OCI-LY7 (cell line): ENCODE measurements around the gene LSM14B. TPM values are rescaled to one million over a fixed set of nuclear protein-coding genes. Genes with fewer than 3 reads are reported as not detected.

Experiments used
- BruUV-seq: library from RNA; stranded (reverse); fragments of 400-500 nt; replicated peaks from 2 replicates; lab custom pipeline; 2021; lab: Mats Ljungman, UMichigan
- CTCF ChIA-PET: fragments of 300-600 bp; sonication (Branson Sonifier 250); formaldehyde crosslinking; loops from one replicate; lab custom pipeline; 2022; ENCODE audit warnings: antibody characterized with exemption; ENCODE audit not compliant: unreplicated experiment; lab: Charles Lee
- POLR2A ChIA-PET: fragments of 300-600 bp; sonication (Branson Sonifier 250); formaldehyde crosslinking; loops from one replicate; lab custom pipeline; 2022; ENCODE audit warnings: antibody characterized with exemption; lab: Charles Lee
- DNase-seq: peaks from one replicate; pipeline ENCODE4 v3.0.0-alpha.2; 2015; ENCODE audit warnings: low spot score
- H2AFZ ChIP-seq: fragments of 200-600 bp; sonication (generic), shearing (Covaris generic); 2 replicates; pipeline ENCODE4 v1.6.1; 2014; ENCODE audit warnings: mild to moderate bottlenecking, antibody characterized with exemption, low read length, moderate library complexity
- H3K27ac ChIP-seq: fragments of 200-600 bp; sonication (generic); 2 replicates; pipeline ENCODE4 v1.5.1; 2014; ENCODE audit warnings: mixed run types, low read depth, mild to moderate bottlenecking, moderate library complexity, low read length, inconsistent platforms; ENCODE audit not compliant: poor library complexity, severe bottlenecking
- H3K36me3 ChIP-seq: fragments of 200-600 bp; sonication (generic); 2 replicates; pipeline ENCODE4 v1.6.1; 2014; ENCODE audit warnings: mild to moderate bottlenecking, antibody characterized with exemption, low read length, moderate library complexity, mixed read lengths; ENCODE audit not compliant: insufficient read depth
- H3K4me1 ChIP-seq: fragments of 200-600 bp; sonication (generic); 2 replicates; pipeline ENCODE4 v1.5.1; 2014; ENCODE audit warnings: mild to moderate bottlenecking, low read length; ENCODE audit not compliant: insufficient read depth, poor library complexity, severe bottlenecking
- H3K4me2 ChIP-seq: fragments of 200-600 bp; sonication (generic); 2 replicates; pipeline ENCODE4 v1.6.1; 2014; ENCODE audit warnings: mild to moderate bottlenecking, low read length
- H3K4me3 ChIP-seq: fragments of 200-600 bp; sonication (generic); 2 replicates; pipeline ENCODE4 v1.5.1; 2014; ENCODE audit warnings: mild to moderate bottlenecking, low read depth, low read length; ENCODE audit not compliant: poor library complexity, severe bottlenecking
- H3K79me2 ChIP-seq: fragments of 200-600 bp; sonication (generic); 2 replicates; pipeline ENCODE4 v1.6.1; 2016; ENCODE audit warnings: low read depth, mild to moderate bottlenecking, low read length, moderate library complexity, mixed read lengths; ENCODE audit not compliant: insufficient read depth
- H3K9me2 ChIP-seq: fragments of 200-600 bp; sonication (generic); 2 replicates; pipeline ENCODE4 v1.6.1; 2016; ENCODE audit warnings: mild to moderate bottlenecking, low read length, mixed read lengths; ENCODE audit not compliant: insufficient read depth
- H3K9me3 ChIP-seq: fragments of 200-600 bp; sonication (generic); 2 replicates; pipeline ENCODE4 v1.6.1; 2014; ENCODE audit warnings: mild to moderate bottlenecking, mixed run types, low read length, mixed read lengths
- H4K20me1 ChIP-seq: fragments of 200-600 bp; sonication (generic); 2 replicates; pipeline ENCODE4 v1.6.1; 2014; ENCODE audit warnings: mild to moderate bottlenecking, antibody characterized with exemption, low read length, moderate library complexity, mixed read lengths; ENCODE audit not compliant: insufficient read depth
- EZH2phosphoT487 ChIP-seq: fragments of 200-600 bp; sonication (generic); IDR thresholded peaks from 2 replicates; pipeline ENCODE4 v1.6.1; 2018; ENCODE audit warnings: low read depth, borderline replicate concordance, mild to moderate bottlenecking, mixed run types, antibody characterized with exemption, low read length, moderate library complexity, mixed read lengths
- intact Hi-C: fragments of 100-400 bp; cut with micrococcal nuclease; formaldehyde crosslinking; loops from one replicate; pipeline ENCODE4 v1.10.0; 2022; ENCODE audit not compliant: unreplicated experiment
- total RNA-seq, 2 experiments: library from RNA; depleted of rRNA in 1 of 2; stranded (reverse); fragments of >200 nt in 1 of 2; shearing (Covaris generic) in 1 of 2; gene quantifications; 2 replicates each; pipeline ENCODE4 v1.2.3, GENCODE V29; 2014 to 2022
- TF ChIP-seq, protein P1 (sequence below): fragments of 200-600 bp; sonication (generic); conservative IDR thresholded peaks from 2 replicates; pipeline ENCODE4 v1.5.1; 2014; ENCODE audit warnings: mild to moderate bottlenecking, antibody characterized with exemption, low read length, moderate library complexity, mixed read lengths

Gene LSM14B
- total RNA-seq, 2 experiments from 2014 or later, result 44.7 to 53.7 TPM

DNA sequence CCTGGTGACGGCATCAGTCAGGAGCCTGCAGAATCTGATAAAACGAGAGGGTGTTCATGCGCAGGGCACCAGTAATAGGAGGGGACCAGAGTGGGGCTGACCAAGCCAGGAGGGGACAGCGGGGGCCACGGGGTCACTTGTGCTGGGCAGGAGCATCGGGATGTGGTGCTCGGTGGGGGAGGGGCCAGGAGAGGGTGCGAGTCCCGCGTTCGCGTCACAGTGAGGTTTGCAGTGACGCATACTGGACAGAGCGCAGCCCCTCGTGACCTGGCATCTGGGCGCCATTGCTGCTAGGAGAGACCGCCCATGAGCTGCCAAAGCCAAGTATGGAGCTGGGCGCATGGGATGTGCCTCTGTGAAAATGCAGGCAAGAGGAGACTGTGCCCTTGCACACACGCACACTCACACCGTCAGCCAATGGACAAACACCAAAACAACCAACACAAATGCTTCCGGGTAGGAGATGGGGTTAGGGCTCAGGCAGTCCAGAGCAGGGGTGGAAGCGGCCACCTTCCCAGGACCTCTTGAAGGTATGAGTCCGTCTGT lies 46.7 kb downstream of the LSM14B start:
- no peak for DNase-seq
- ChIA-PET POLR2A (no interaction called here), CTCF (no interaction called here)
- Histone ChIP-seq H3K9me2 (no peaks in the 10 kb centered on the region), H3K4me1 (no peaks in the 10 kb centered on the region), H3K36me3 (peaks cover 16% of the 10 kb centered on the region), H2AFZ (no peak overlapping the region), H4K20me1 (no peaks in the 10 kb centered on the region), H3K4me2 (no peak overlapping the region), H3K27ac (no peak overlapping the region), H3K4me3 (no peak overlapping the region), H3K9me3 (no peaks in the 10 kb centered on the region), H3K79me2 (no peaks in the 10 kb centered on the region)
- TF ChIP-seq, protein P1, sequence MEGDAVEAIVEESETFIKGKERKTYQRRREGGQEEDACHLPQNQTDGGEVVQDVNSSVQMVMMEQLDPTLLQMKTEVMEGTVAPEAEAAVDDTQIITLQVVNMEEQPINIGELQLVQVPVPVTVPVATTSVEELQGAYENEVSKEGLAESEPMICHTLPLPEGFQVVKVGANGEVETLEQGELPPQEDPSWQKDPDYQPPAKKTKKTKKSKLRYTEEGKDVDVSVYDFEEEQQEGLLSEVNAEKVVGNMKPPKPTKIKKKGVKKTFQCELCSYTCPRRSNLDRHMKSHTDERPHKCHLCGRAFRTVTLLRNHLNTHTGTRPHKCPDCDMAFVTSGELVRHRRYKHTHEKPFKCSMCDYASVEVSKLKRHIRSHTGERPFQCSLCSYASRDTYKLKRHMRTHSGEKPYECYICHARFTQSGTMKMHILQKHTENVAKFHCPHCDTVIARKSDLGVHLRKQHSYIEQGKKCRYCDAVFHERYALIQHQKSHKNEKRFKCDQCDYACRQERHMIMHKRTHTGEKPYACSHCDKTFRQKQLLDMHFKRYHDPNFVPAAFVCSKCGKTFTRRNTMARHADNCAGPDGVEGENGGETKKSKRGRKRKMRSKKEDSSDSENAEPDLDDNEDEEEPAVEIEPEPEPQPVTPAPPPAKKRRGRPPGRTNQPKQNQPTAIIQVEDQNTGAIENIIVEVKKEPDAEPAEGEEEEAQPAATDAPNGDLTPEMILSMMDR, result no peak
- no peak for TF ChIP-seq EZH2phosphoT487
- intact Hi-C loops, result no loop called here
- no TSS peak for BruUV-seq

DNA sequence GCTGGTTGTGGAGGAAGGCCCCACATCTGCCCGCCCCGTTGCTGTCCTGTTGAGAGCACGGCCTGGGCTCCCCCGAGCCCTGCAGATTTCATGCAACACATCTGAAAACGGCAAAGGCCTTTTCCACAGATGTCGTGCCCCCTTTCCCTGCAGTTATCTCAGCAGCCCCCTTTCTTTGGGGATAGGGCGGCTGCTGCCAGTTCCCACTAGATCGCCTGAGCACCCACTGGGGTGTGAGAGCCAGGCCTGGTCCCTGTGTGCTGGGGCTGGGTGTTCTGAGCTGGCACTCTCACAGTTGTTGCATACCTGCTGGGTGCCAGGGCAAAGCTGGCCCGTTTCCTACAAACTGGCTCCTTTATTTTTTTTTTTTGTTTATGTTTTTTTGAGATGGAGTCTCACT lies 48.3 kb downstream of the LSM14B start:
- H3K4me3 ChIP-seq, result no peak overlapping the region
- no peak overlapping the region for H3K27ac ChIP-seq
- no peak overlapping the region for H2AFZ ChIP-seq
- no TSS peak for BruUV-seq
- intact Hi-C loops, result no loop called here
- ChIA-PET POLR2A (no interaction called here), CTCF (no interaction called here)
- H3K4me2 ChIP-seq, result no peak overlapping the region
- H3K9me3 ChIP-seq, result no peaks in the 10 kb centered on the region
- no peaks in the 10 kb centered on the region for H3K4me1 ChIP-seq
- no peaks in the 10 kb centered on the region for H4K20me1 ChIP-seq
- TF ChIP-seq, protein P1, result no peak
- H3K9me2 ChIP-seq, result no peaks in the 10 kb centered on the region
- no peaks in the 10 kb centered on the region for H3K79me2 ChIP-seq
- DNase-seq, result no peak
- H3K36me3 ChIP-seq, result peaks cover 19% of the 10 kb centered on the region

DNA sequence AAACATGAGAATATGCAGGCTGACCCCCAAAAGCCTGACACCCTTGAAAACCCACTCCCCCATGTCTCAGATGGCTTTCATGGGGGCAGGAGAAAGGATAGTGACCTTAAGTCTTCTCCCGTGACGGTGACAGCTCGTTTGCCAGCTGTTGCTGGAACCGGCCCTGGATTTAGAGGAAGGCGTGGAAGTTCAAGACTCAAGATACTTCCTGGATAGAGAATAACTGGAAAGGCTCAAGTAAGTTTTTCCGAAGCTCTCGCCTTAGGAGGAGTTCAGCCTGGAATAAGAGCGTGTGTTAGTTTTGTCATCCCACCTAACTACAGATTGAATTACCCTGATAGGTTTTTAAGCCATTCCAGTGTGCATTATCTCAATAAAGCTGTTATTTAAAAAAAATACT lies 49.0 kb downstream of the LSM14B start:
- H3K4me1 ChIP-seq, result no peaks in the 10 kb centered on the region
- H3K27ac ChIP-seq, result no peak overlapping the region
- BruUV-seq, result no TSS peak
- ChIA-PET CTCF (no interaction called here), POLR2A (no interaction called here)
- no peaks in the 10 kb centered on the region for H3K79me2 ChIP-seq
- H3K9me3 ChIP-seq, result no peaks in the 10 kb centered on the region
- TF ChIP-seq, protein P1, result no peak
- TF ChIP-seq EZH2phosphoT487, result no peak
- H3K9me2 ChIP-seq, result no peaks in the 10 kb centered on the region
- no peaks in the 10 kb centered on the region for H4K20me1 ChIP-seq
- no peak overlapping the region for H3K4me2 ChIP-seq
- H3K36me3 ChIP-seq, result peaks cover 12% of the 10 kb centered on the region; the same call in 1 of the 2 replicates
- no peak overlapping the region for H3K4me3 ChIP-seq
- H2AFZ ChIP-seq, result no peak overlapping the region
- no peak for DNase-seq
- intact Hi-C loops, result no loop called here
